Erythroblast (primary cell): ENCODE results near the gene NEURL3.

Source experiments
- GATA1 ChIP-seq: IDR thresholded peaks from 2 replicates; pipeline ENCODE4 v1.6.1; 2011; ENCODE audit warnings: low read depth, mild to moderate bottlenecking, control low read depth, low read length, moderate library complexity
- POLR2A ChIP-seq: IDR thresholded peaks from 2 replicates; pipeline ENCODE4 v1.6.1; 2011; ENCODE audit warnings: mild to moderate bottlenecking, low read length

- no peak for TF ChIP-seq POLR2A
- TF ChIP-seq GATA1, result no peak
Observed at GRCh38 chr2:96548558-96549465, 43.7 kb upstream of the NEURL3 start.
